ENCODE measurements around the gene FOXP3. TPM values are rescaled to one million over a fixed set of nuclear protein-coding genes. Genes with fewer than 3 reads are reported as not detected.
A peak's percentile ranks its signal among the peaks of the same experiment; 100 is the strongest.

The FOXP3 gene
- total RNA-seq, 6 donors from 2014 or later: 0.23 to 0.54 TPM; not detected in 4

DNA sequence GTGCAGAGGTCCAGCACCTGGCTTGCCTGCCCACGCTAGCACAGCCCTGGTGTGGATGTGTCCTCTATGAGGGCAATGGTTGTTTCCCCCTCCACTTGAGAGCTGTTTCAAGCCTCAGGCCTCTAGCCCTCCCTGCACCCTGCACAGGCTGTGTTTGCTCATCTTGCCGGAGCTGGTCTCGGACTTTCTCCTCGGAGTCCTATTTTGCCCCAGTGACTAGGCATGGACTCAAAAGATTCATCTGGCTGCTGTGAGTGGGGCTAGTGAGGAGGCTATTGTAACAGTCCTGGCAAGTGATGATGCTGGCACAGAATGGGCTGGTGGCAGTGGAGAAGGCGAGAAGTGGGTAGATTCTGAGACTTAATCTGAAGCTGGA lies 5.8 kb downstream of the FOXP3 start:
- ATAC-seq (ENCODE audit: low FRiP score in 2 of 2) (no peak), DNase-seq (no peak)
- no peaks in the 10 kb centered on the region for H3K4me1 ChIP-seq
- H3K27ac ChIP-seq: no peak overlapping the region
- no peaks in the 10 kb centered on the region for H3K36me3 ChIP-seq
- no peaks in the 10 kb centered on the region for H3K9me3 ChIP-seq
- 61 to 72% methylated on average over 2 to 5 of the region's 5 CpGs for WGBS, 2 donors
- TF ChIP-seq POLR2AphosphoS5 (IDR thresholded peaks at IDR 0.05) (no peak), EP300 (IDR thresholded peaks at IDR 0.05) (no peak), POLR2A (IDR thresholded peaks at IDR 0.05) (no peak)
- TF ChIP-seq, protein P1, sequence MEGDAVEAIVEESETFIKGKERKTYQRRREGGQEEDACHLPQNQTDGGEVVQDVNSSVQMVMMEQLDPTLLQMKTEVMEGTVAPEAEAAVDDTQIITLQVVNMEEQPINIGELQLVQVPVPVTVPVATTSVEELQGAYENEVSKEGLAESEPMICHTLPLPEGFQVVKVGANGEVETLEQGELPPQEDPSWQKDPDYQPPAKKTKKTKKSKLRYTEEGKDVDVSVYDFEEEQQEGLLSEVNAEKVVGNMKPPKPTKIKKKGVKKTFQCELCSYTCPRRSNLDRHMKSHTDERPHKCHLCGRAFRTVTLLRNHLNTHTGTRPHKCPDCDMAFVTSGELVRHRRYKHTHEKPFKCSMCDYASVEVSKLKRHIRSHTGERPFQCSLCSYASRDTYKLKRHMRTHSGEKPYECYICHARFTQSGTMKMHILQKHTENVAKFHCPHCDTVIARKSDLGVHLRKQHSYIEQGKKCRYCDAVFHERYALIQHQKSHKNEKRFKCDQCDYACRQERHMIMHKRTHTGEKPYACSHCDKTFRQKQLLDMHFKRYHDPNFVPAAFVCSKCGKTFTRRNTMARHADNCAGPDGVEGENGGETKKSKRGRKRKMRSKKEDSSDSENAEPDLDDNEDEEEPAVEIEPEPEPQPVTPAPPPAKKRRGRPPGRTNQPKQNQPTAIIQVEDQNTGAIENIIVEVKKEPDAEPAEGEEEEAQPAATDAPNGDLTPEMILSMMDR (IDR thresholded peaks at IDR 0.05): no peak
- H3K4me3 ChIP-seq: no peak overlapping the region
- H3K27me3 ChIP-seq: no peaks in the 10 kb centered on the region

DNA sequence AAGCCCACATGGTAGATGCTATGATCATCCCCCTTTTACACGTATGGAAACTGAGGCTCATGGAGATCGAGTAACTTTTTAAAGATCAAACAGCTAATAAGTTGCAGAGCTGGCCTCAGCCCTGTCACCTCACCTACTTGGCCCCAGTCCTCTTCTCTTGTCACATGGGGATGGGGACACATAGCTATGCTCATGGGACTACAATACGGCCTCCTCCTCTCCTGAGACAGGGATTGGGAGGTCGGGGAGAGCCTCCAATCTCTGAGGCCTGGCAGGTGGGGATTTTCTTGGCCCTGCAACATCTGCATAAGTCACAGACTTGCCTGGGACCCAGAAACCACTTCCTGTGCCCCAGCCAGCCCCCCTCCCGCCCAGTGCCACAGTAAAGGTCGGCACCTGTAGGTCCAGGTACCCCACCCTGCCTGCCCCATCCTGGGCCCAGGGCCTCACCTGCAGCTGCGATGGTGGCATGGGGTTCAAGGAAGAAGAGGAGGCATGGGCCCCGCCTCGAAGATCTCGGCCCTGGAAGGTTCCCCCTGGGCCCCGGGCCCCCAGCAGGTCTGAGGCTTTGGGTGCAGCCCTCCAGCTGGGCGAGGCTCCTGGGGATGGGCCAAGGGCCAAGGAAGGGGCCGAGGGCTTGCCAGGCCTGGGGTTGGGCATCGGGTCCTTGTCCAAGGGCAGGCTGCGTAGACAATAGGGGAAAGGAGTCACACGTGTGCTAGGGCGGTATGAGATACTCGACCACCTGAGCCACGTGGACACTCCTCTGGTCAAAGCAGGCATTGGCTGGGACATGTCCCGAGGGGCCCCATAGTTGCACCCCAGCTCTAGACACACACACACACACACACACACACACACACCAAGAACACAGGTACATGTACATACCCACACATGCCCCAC lies 6.4 kb downstream of the FOXP3 start:
- no peaks in the 10 kb centered on the region for H3K4me1 ChIP-seq
- no peaks in the 10 kb centered on the region for H3K36me3 ChIP-seq
- no peak overlapping the region for H3K27ac ChIP-seq
- no peaks in the 10 kb centered on the region for H3K27me3 ChIP-seq
- ATAC-seq (ENCODE audit: low FRiP score in 2 of 2) (no peak), DNase-seq (peak in 1 of 2 donors; percentile 25)
- WGBS, 2 donors: 62 to 65% methylated on average over 2 to 20 of the region's 20 CpGs
- TF ChIP-seq EP300 (IDR thresholded peaks at IDR 0.05) (no peak), POLR2A (IDR thresholded peaks at IDR 0.05) (no peak), POLR2AphosphoS5 (IDR thresholded peaks at IDR 0.05) (no peak)
- TF ChIP-seq, protein P1 (IDR thresholded peaks at IDR 0.05): no peak
- H3K9me3 ChIP-seq: no peaks in the 10 kb centered on the region
- no peak overlapping the region for H3K4me3 ChIP-seq

DNA sequence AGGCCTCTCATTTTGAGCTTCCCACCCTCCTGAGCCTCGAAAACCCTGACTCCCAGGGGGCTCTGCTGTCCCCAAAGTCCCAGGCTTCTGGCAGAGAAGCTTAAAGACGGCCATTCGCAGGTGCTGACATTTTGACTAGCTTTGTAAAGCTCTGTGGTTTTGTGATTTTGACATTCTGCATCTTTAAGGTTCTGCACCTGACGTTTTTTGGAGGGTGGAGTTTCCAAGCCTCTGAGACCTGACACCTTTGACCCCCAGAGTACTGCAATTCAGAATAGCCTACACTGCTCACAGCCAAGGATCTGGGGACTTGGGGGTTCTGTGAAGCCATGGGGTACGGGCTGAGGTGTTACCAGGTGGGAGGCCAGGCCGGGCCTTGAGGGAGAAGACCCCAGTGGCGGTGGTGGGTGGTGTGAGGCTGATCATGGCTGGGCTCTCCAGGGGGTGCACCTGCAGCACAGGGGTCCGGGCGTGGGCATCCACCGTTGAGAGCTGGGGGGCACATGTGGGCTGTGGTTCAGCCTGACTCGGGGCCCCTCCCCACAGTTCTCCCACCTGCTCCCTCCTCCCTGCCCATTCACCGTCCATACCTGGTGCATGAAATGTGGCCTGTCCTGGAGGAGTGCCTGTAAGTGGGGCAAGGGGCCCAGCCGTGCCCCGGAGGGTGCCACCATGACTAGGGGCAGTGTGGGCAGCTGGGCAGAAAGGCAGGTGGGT lies 7.3 kb downstream of the FOXP3 start:
- Histone ChIP-seq H3K4me1 (no peaks in the 10 kb centered on the region), H3K36me3 (no peaks in the 10 kb centered on the region), H3K9me3 (no peaks in the 10 kb centered on the region), H3K4me3 (no peak overlapping the region), H3K27me3 (no peaks in the 10 kb centered on the region), H3K27ac (no peak overlapping the region)
- WGBS, 2 donors: 79 to 81% methylated on average over 5 to 14 of the region's 14 CpGs
- ATAC-seq (ENCODE audit: low FRiP score in 2 of 2) (no peak), DNase-seq (peak in 1 of 2 donors; percentile 31)
- no peak for TF ChIP-seq POLR2AphosphoS5 (IDR thresholded peaks at IDR 0.05)
- TF ChIP-seq, protein P1 (IDR thresholded peaks at IDR 0.05): no peak
- TF ChIP-seq POLR2A (IDR thresholded peaks at IDR 0.05): no peak
- no peak for TF ChIP-seq EP300 (IDR thresholded peaks at IDR 0.05)

DNA sequence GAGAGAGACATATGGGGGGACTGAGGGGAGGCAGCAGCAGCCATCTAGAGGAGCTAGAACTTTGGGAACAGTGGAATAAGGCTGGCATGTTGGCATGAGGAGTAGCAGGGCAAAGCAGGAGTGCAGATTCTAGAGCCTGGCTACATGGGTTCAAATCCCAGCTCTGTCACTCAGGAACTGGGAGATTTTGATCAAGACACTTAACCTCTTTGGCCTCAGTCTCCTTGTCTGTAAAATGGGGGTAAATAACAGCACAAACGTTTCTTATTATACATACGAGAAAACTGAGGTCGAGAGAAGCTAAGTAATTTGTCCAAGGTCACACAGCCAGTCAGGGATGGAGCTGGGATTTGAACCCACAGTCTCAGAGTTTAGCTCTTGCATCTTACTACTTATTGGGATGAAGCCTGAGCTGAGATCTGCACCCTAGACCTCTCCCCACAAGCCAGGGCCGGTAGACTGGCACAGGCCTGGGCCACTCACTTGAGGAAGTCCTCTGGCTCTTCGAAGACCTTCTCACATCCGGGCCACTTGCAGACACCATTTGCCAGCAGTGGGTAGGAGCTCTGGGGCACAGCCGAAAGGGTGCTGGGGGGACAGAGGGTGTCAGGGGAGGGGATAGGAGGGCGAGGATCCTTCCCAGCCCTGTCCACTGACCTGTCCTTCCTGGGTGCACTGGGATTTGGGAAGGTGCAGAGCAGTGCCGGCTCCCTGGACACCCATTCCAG lies 8.1 kb downstream of the FOXP3 start:
- H3K4me3 ChIP-seq: no peak overlapping the region
- H3K36me3 ChIP-seq: no peaks in the 10 kb centered on the region
- no peak for TF ChIP-seq POLR2A (IDR thresholded peaks at IDR 0.05)
- H3K4me1 ChIP-seq: no peaks in the 10 kb centered on the region
- no peaks in the 10 kb centered on the region for H3K27me3 ChIP-seq
- ATAC-seq (ENCODE audit: low FRiP score in 2 of 2): no peak
- DNase-seq: no peak
- H3K9me3 ChIP-seq: no peaks in the 10 kb centered on the region
- no peak overlapping the region for H3K27ac ChIP-seq
- 74 to 80% methylated on average over 3 to 9 of the region's 9 CpGs for WGBS, 2 donors

DNA sequence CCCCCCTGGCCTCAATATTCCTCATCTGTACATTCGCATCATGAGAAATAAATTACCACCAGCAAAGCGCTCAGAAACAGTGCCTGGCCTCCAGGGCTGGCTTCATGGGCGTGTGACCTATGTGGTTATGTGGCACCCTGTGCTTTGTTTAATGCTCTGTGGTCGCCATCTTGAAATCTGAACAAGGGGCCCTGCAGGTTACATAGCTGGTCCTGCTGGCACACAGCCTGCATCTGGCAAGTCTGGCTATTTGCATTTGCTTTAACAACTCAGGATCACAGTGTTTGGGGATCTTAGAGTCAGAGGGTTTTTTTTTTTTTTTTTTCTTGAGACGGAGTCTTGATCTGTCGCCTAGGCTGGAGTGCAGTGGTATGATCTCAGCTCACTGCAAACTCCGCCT lies 9.9 kb downstream of the FOXP3 start:
- no peaks in the 10 kb centered on the region for H3K4me1 ChIP-seq
- TF ChIP-seq, protein P1 (IDR thresholded peaks at IDR 0.05): no peak
- TF ChIP-seq POLR2A (IDR thresholded peaks at IDR 0.05) (no peak), EP300 (IDR thresholded peaks at IDR 0.05) (no peak), POLR2AphosphoS5 (IDR thresholded peaks at IDR 0.05) (no peak)
- DNase-seq (no peak), ATAC-seq (ENCODE audit: low FRiP score in 2 of 2) (no peak)
- H3K27ac ChIP-seq: no peak overlapping the region
- H3K27me3 ChIP-seq: no peaks in the 10 kb centered on the region
- peaks cover 0 to 10% (median 1%) of the 10 kb centered on the region in 4 donors for H3K36me3 ChIP-seq
- WGBS, 2 donors: 18 to 85% methylated on average over 2 to 7 of the region's 7 CpGs
- no peaks in the 10 kb centered on the region for H3K9me3 ChIP-seq
- H3K4me3 ChIP-seq: no peak overlapping the region

All from upper lobe of left lung (tissue), 6 donors.